Daoy (cell line): Measurements from ENCODE around the gene L3HYPDH. TPM values are rescaled to one million over a fixed set of nuclear protein-coding genes. Genes with fewer than 3 reads are reported as not detected.
A peak's percentile ranks its signal among the peaks of the same experiment; 100 is the strongest.

ENCODE experiments used
- DNase-seq: peaks from one replicate; pipeline ENCODE4 v3.0.0-alpha.2; 2015; ENCODE audit warnings: low read depth
- total RNA-seq: library from RNA; depleted of rRNA; stranded (reverse); fragments of >200 nt; shearing (Covaris generic); gene quantifications from 2 replicates; pipeline ENCODE4 v1.2.3, GENCODE V29; 2014; rRNA removed

The L3HYPDH gene
- total RNA-seq, 1 experiment from 2014 or later, result 90.7 TPM

DNA sequence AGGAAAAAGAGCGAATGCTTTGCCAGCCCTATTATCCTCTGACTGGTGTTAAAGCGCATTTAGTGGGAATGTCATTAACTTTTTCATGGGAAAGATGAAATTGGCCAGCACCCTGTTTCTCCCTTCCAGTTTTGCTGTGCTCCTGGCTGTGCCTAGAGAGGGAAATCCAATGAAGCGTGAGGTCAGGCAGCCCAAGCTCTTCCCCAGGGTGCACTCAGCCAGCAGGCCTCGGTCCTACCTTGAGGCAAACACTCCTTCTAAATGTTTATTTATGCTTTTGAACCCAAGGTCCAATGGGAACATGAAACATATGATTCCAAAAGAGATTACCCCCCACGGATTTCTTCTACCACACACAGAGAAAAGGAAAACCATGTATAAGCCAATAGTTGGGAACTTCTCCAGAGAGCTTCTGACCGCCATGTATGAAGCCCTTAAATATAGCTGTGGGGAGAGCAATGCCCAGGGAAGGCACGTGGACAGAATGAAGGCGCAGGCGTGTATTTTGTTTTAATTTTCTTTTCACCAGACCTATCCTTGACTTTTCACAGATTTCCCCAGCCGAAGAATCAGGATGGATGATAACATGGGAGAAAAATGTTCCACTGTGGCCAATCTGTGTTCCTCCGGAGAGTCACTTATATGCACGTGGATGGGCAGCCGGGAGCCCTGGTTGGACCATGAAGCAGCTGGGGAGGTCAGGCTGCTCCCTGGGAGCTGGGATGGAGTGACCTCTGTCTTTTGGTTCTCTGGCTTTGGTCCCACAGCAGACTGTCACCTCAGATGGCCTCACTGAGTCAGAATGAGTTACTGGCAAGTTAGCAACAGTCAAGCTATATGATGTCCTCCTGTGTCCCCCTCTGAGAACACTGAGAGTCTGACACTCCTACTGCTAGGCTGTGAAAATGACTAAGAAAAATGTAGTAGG is 56.3 kb downstream of the L3HYPDH start:
- peak; percentile 45 for DNase-seq

DNA sequence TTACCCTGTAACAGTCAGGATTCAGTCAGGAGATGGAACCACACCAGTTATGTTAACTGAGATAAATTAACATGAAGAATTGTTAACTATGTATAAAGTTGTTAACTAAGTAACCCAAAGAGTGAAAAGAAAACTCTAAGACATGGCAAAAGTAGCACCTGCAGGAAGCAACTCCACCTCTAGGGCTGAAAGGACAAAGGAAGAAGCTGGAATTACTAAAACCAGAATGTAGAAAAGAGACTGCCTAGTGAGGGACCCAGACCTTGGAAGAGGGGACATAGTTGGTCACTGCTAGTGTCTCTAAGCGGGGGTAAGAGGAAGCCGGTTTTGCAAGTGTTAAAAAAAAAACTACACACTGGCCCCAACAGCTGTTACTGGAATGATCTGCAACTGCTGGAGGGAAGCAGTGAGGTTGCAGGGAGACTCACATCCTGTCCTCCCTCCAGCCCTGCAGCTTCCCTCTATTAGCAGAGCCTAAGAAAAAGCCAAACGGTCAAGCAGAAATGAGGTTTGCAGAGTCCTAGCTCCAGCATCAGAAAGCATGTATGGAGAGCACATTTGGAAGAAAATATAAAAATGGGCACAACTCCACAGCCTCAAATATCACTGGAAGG is 58.8 kb downstream of the L3HYPDH start:
- DNase-seq, result peak; percentile 25

DNA sequence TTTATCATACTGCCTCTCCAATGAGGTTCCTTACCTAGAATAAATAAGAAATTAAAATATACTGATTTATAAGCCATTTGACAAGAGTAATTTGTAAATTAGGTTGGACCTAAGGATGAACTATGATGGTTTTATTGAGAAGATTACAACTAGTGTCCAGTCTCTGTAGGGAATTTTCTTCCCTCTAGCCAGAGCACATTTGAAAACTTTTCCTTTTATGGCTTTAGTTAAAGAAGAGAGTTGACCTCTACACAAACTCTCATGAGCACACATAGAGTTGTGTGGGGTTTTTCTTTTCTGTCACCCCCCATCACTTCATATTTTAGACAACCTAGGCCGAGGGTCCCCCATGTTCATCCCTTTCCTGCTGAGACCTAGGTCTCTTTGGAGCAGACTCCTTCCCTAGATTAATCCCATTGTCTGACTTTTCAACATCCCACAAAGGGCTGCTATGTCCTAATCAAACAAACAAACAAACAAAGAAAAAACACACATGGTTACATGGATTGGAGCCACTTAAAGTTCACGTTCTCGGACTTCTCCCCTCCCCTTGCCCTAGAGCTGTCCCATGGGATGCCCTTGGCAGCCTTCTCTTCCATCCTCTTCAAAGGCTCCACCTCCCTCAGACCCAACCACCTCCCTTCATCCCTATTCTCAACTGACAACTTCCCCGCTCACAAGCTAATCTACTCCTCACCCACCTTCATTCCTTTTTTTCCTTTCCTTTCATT is 59.7 kb downstream of the L3HYPDH start:
- DNase-seq, result no peak

Other genes starting within 250 kb of the L3HYPDH start
- 1.8 and 4.1 TPM in 2 replicates for gene GPR135, start 19.0 kb downstream of the L3HYPDH start, total RNA-seq
- 168 and 191 TPM in 2 replicates for gene JKAMP, start 109 bp upstream of the L3HYPDH start, total RNA-seq
- 0.12 TPM in 1 of 2 replicates, not detected in the other for gene CCDC175, start 92.4 kb upstream of the L3HYPDH start, total RNA-seq